Esophagus muscularis mucosa (tissue), 4 donors: ENCODE data around the gene ADORA2A.

Experiments
- CTCF ChIP-seq, 3 experiments: fragments of 200-600 bp in 2 of 3; fragments of 450-650 bp in 1 of 3; sonication (generic) in 2 of 3; IDR thresholded peaks; one replicate each; pipeline ENCODE4 v1.5.1; 2017 to 2019; ENCODE audit warnings: antibody characterized with exemption in 3 of 3, mild to moderate bottlenecking in 2 of 3, moderate library complexity in 1 of 3
- EP300 ChIP-seq: sonication (generic); formaldehyde crosslinking; IDR thresholded peaks from one replicate; pipeline ENCODE4 v1.6.1; 2017; ENCODE audit warnings: antibody characterized with exemption
- POLR2A ChIP-seq: fragments of 450-650 bp; IDR thresholded peaks from one replicate; pipeline ENCODE4 v1.6.1; 2017; ENCODE audit warnings: antibody characterized with exemption, moderate library complexity, mild to moderate bottlenecking, low read depth
- POLR2AphosphoS5 ChIP-seq, 2 donors: sonication (generic); formaldehyde crosslinking; IDR thresholded peaks; one replicate each; pipeline ENCODE4 v1.6.1; 2017; ENCODE audit warnings: antibody characterized with exemption in 2 of 2

- TF ChIP-seq CTCF (IDR thresholded peaks at IDR 0.05) (no peak), POLR2A (no peak), POLR2AphosphoS5 (IDR thresholded peaks at IDR 0.05) (no peak), EP300 (no peak)
Observed at GRCh38 chr22:24416611-24417010, 10.8 kb upstream of the ADORA2A start.
